Keratinocyte (primary cell): Measurements from ENCODE around the gene FSCB. TPM values are rescaled to one million over a fixed set of nuclear protein-coding genes. Genes with fewer than 3 reads are reported as not detected.
"Not testable (repeated sequence)": the region's sequence is repeated elsewhere in the genome, so short reads cannot be mapped to it uniquely, and the experiment has no call there.

Source experiments
- DNase-seq: peaks from one replicate; pipeline ENCODE4 v3.0.0-alpha.2; 2011; ENCODE audit warnings: low read depth, missing footprints, low spot score
- FAIRE-seq: peaks from 2 replicates; lab custom pipeline; 2011; peaks lifted over from hg19 to GRCh38; lab: Jason Lieb, UNC
- H2AFZ ChIP-seq: 2 replicates; pipeline ENCODE4 v1.6.0; 2012; ENCODE audit warnings: low read length, control low read depth, inconsistent platforms; ENCODE audit not compliant: control insufficient read depth
- H3K27ac ChIP-seq: 2 replicates; pipeline ENCODE4 v1.5.1; 2011; ENCODE audit warnings: low read length; ENCODE audit not compliant: control insufficient read depth, insufficient read depth
- H3K27me3 ChIP-seq: 3 replicates; pipeline ENCODE4 v1.6.0; 2011; ENCODE audit warnings: low read length; ENCODE audit not compliant: control insufficient read depth, insufficient read depth; ENCODE audit errors: extremely low read depth
- H3K36me3 ChIP-seq, 2 experiments: 2 replicates in 1 of 2; 3 replicates in 1 of 2; pipeline ENCODE4 v1.5.1; 2011; ENCODE audit warnings: low read length in 2 of 2, mild to moderate bottlenecking in 1 of 2; ENCODE audit not compliant: control insufficient read depth in 2 of 2, insufficient read depth in 2 of 2; ENCODE audit errors: extremely low read depth in 1 of 2
- H3K4me1 ChIP-seq: 3 replicates; pipeline ENCODE4 v1.5.1; 2011; ENCODE audit warnings: low read length; ENCODE audit not compliant: control insufficient read depth, insufficient read depth; ENCODE audit errors: extremely low read depth
- H3K4me2 ChIP-seq: 3 replicates; pipeline ENCODE4 v1.6.0; 2011; ENCODE audit warnings: low read depth, low read length; ENCODE audit not compliant: control insufficient read depth, insufficient read depth; ENCODE audit errors: extremely low read depth
- H3K4me3 ChIP-seq, 3 experiments: fragments of 200-600 bp in 1 of 3; sonication (generic) in 1 of 3; 2 replicates in 2 of 3; 3 replicates in 1 of 3; pipeline ENCODE4 v1.5.1; 2011 to 2016; ENCODE audit warnings: low read length in 3 of 3, mild to moderate bottlenecking in 3 of 3, control low read depth in 2 of 3, inconsistent platforms in 1 of 3, low read depth in 1 of 3, mixed read lengths in 1 of 3, mixed run types in 1 of 3, moderate library complexity in 1 of 3; ENCODE audit not compliant: control insufficient read depth in 2 of 3, insufficient read depth in 2 of 3; ENCODE audit errors: extremely low read depth in 1 of 3
- H3K79me2 ChIP-seq: 2 replicates; pipeline ENCODE4 v1.6.0; 2012; ENCODE audit warnings: low read length; ENCODE audit not compliant: control insufficient read depth, insufficient read depth
- H3K9ac ChIP-seq: 3 replicates; pipeline ENCODE4 v1.6.0; 2011; ENCODE audit warnings: low read length; ENCODE audit not compliant: control insufficient read depth, insufficient read depth; ENCODE audit errors: extremely low read depth
- H3K9me1 ChIP-seq: 3 replicates; pipeline ENCODE4 v1.6.0; 2011; ENCODE audit warnings: low read length; ENCODE audit not compliant: control insufficient read depth, insufficient read depth; ENCODE audit errors: extremely low read depth
- H3K9me3 ChIP-seq: 2 replicates; pipeline ENCODE4 v1.5.1; 2012; ENCODE audit warnings: low read depth, low read length; ENCODE audit not compliant: control insufficient read depth
- H4K20me1 ChIP-seq: 3 replicates; pipeline ENCODE4 v1.6.0; 2011; ENCODE audit warnings: low read length; ENCODE audit not compliant: control insufficient read depth, insufficient read depth; ENCODE audit errors: extremely low read depth
- CTCF ChIP-seq, 3 experiments: IDR thresholded peaks in 1 of 3; conservative IDR thresholded peaks in 1 of 3; optimal IDR thresholded peaks in 1 of 3; 2 replicates in 2 of 3; 3 replicates in 1 of 3; pipeline versions ENCODE3 to v1.5.1; 2011; ENCODE audit warnings: low read length in 3 of 3, mild to moderate bottlenecking in 3 of 3, moderate library complexity in 2 of 3, control low read depth in 1 of 3, inconsistent platforms in 1 of 3; ENCODE audit not compliant: insufficient read depth in 2 of 3; ENCODE audit errors: extremely low read depth in 1 of 3
- EZH2 ChIP-seq: IDR thresholded peaks from one replicate; pipeline ENCODE4 v1.6.1; 2012; ENCODE audit warnings: inconsistent platforms, mild to moderate bottlenecking, low read length, moderate library complexity
- dilution Hi-C: fragments of 300-500 bp; cut with MboI; formaldehyde crosslinking; loops from one replicate; pipeline ENCODE4 v1.7.0; 2020; ENCODE audit warnings: low sequenced_read_pairs; ENCODE audit not compliant: extremely low pct_ligation_motif_present
- polyA plus RNA-seq, 5 experiments: library from polyadenylated mRNA; depleted of rRNA in 3 of 5; stranded (reverse) in 3 of 5; stranded (forward) in 1 of 5; unstranded in 1 of 5; fragments of >200 nt; gene quantifications; 1 replicate in 1 of 5; 2 replicates in 3 of 5; 3 replicates in 1 of 5; pipeline versions ENCODE4 v1.2.1 to v1.2.3, GENCODE V29; 2011 to 2012; ENCODE audit warnings: missing spikeins in 2 of 5, low read depth in 1 of 5, low replicate concordance in 1 of 5

The FSCB gene
- polyA plus RNA-seq, 1 donor (not counting 4 experiments of a cell fraction or from before 2014, with no cell fraction given) = not detected

GRCh38 chr14:44525237-44525636 is 18.2 kb upstream of the FSCB start:
- Histone ChIP-seq H3K9ac (no peak overlapping the region), H3K4me3 (no peak overlapping the region), H2AFZ (no peak overlapping the region), H3K4me1 (no peaks in the 10 kb centered on the region), H3K79me2 (no peaks in the 10 kb centered on the region), H3K27ac (no peak overlapping the region), H3K4me2 (no peak overlapping the region), H3K9me3 (no peaks in the 10 kb centered on the region), H3K9me1 (no peaks in the 10 kb centered on the region), H3K27me3 (no peaks in the 10 kb centered on the region), H3K36me3 (no peaks in the 10 kb centered on the region), H4K20me1 (no peaks in the 10 kb centered on the region)
- TF ChIP-seq EZH2 (no peak), CTCF (optimal IDR thresholded peaks at IDR 0.05 in 1 of 3, IDR thresholded peaks at IDR 0.05 in 1 of 3, conservative IDR thresholded peaks at IDR 0.05 in 1 of 3; ENCODE audit: extremely low read depth in 1 of 3, insufficient read depth in 2 of 3, low read length in 3 of 3) (no peak)
- dilution Hi-C loops = no loop called here
- DNase-seq = no peak
- FAIRE-seq = no peak

GRCh38 chr14:44515668-44516067 is 8.6 kb upstream of the FSCB start:
- H3K4me1 ChIP-seq, H3K27ac ChIP-seq, H3K9me1 ChIP-seq, DNase-seq, H3K36me3 ChIP-seq, H3K4me3 ChIP-seq, H4K20me1 ChIP-seq, H2AFZ ChIP-seq, H3K27me3 ChIP-seq, H3K4me2 ChIP-seq, H3K9ac ChIP-seq, dilution Hi-C loops, H3K79me2 ChIP-seq, H3K9me3 ChIP-seq, FAIRE-seq: not testable (repeated sequence)

GRCh38 chr14:44508834-44509233 is 1.8 kb upstream of the FSCB start:
- Histone ChIP-seq H3K27me3 (no peaks in the 10 kb centered on the region), H2AFZ (no peak overlapping the region), H3K27ac (no peak overlapping the region), H3K4me2 (no peak overlapping the region), H3K9me3 (no peaks in the 10 kb centered on the region), H3K9ac (no peak overlapping the region), H3K79me2 (no peaks in the 10 kb centered on the region), H3K9me1 (no peaks in the 10 kb centered on the region), H3K4me1 (no peaks in the 10 kb centered on the region), H4K20me1 (no peaks in the 10 kb centered on the region), H3K4me3 (no peak overlapping the region), H3K36me3 (no peaks in the 10 kb centered on the region)
- TF ChIP-seq CTCF (optimal IDR thresholded peaks at IDR 0.05 in 1 of 3, IDR thresholded peaks at IDR 0.05 in 1 of 3, conservative IDR thresholded peaks at IDR 0.05 in 1 of 3; ENCODE audit: extremely low read depth in 1 of 3, insufficient read depth in 2 of 3, low read length in 3 of 3) (no peak), EZH2 (no peak)
- FAIRE-seq (no peak), DNase-seq (no peak)
- dilution Hi-C loops = no loop called here
